Measurements from ENCODE around the gene DCTN4. TPM values are rescaled to one million over a fixed set of nuclear protein-coding genes. Genes with fewer than 3 reads are reported as not detected.
"Not testable (repeated sequence)": the region's sequence is repeated elsewhere in the genome, so short reads cannot be mapped to it uniquely, and the experiment has no call there.

DCTN4 gene
- total RNA-seq, 5 donors from 2014 or later (not counting 1 experiment from before 2014, with no cell fraction given) = 36.9 to 79.8 (median 38.4) TPM

GRCh38 chr5:150753463-150753862, 5.4 kb downstream of the DCTN4 start:
- Histone ChIP-seq H3K4me1 (ENCODE audit: control insufficient read depth in 1 of 2, extremely low read depth in 1 of 2, insufficient read depth in 2 of 2, low read length in 2 of 2) (peaks cover 11 to 12% of the 10 kb centered on the region in 2 experiments), H3K27ac (ENCODE audit: low read length) (no peak overlapping the region), H3K9me3 (no peaks in the 10 kb centered on the region), H3K27me3 (replicated peaks in 1 of 2; ENCODE audit: control insufficient read depth in 2 of 2, extremely low read depth in 1 of 2, insufficient read depth in 2 of 2, low read length in 1 of 2) (no peaks in the 10 kb centered on the region), H3K4me3 (ENCODE audit: control insufficient read depth in 1 of 2, extremely low read depth in 1 of 2, low read length in 1 of 2) (no peak overlapping the region), H3K36me3 (ENCODE audit: control insufficient read depth in 2 of 2, extremely low read depth in 1 of 2, insufficient read depth in 1 of 2, low read length in 1 of 2) (peaks cover 3 to 56% of the 10 kb centered on the region in 2 donors)
- DNase-seq = no peak
- ATAC-seq (replicated peaks in 1 of 4) = no peak
- ChIA-PET POLR2A (interaction anchor here in 1 of 2 donors (1.0 kb wide), 1 partner anchor 24 kb away, joined by 4 read pairs; no protein-coding TSS in a partner anchor), CTCF (interaction anchor here in 1 of 2 donors (0.8 kb wide), 1 partner anchor 30 kb away, joined by 3 read pairs; no protein-coding TSS in a partner anchor)
- no peaks in the 10 kb centered on the region for H3K27me3 Mint-ChIP-seq
- peaks cover 59 to 60% (median 60%) of the 10 kb centered on the region in 3 donors for H3K4me1 Mint-ChIP-seq
- H3K9me3 Mint-ChIP-seq = no peaks in the 10 kb centered on the region
- no CpG with 5 or more reads among the region's 5 CpGs for WGBS (ENCODE audit: insufficient coverage)
- peaks cover 52% of the 10 kb centered on the region for H3K36me3 Mint-ChIP-seq
- no peak overlapping the region for H3K4me3 Mint-ChIP-seq
- no peak overlapping the region for H3K27ac Mint-ChIP-seq

GRCh38 chr5:150751096-150751891, 7.5 kb downstream of the DCTN4 start:
- H3K4me1 ChIP-seq (ENCODE audit: control insufficient read depth in 1 of 2, extremely low read depth in 1 of 2, insufficient read depth in 2 of 2, low read length in 2 of 2) = peaks cover 0 to 5% of the 10 kb centered on the region in 2 experiments
- ChIA-PET POLR2A (interaction anchor here (0.6 to 0.8 kb wide), 3 partner anchors 11 to 51 kb away, joined by 3 to 4 read pairs (median 3); partner anchors contain the start of gene RBM22 (in 1 of the 2)), CTCF (interaction anchor here (0.5 to 1.7 kb wide), 5 partner anchors 10 to 321 kb away, joined by 3 to 6 read pairs (median 3); partner anchors contain the start of genes IRGM (in 1 of the 2) and RBM22 (in 1 of the 2))
- ATAC-seq (replicated peaks in 1 of 4) = no peak
- Mint-ChIP-seq H3K27me3 (no peaks in the 10 kb centered on the region), H3K9me3 (no peaks in the 10 kb centered on the region), H3K4me3 (no peak overlapping the region), H3K36me3 (peaks cover 49% of the 10 kb centered on the region), H3K4me1 (peaks cover 55 to 59% (median 56%) of the 10 kb centered on the region in 3 donors), H3K27ac (peak overlapping the region in 1 of 2 donors; percentile 6)
- 100% methylated on average over 1 of the region's 3 CpGs for WGBS (ENCODE audit: insufficient coverage)
- no peaks in the 10 kb centered on the region for H3K9me3 ChIP-seq
- DNase-seq = no peak
- no peaks in the 10 kb centered on the region for H3K27me3 ChIP-seq (replicated peaks in 1 of 2; ENCODE audit: control insufficient read depth in 2 of 2, extremely low read depth in 1 of 2, insufficient read depth in 2 of 2, low read length in 1 of 2)
- H3K36me3 ChIP-seq (ENCODE audit: control insufficient read depth in 2 of 2, extremely low read depth in 1 of 2, insufficient read depth in 1 of 2, low read length in 1 of 2) = peaks cover 3 to 56% of the 10 kb centered on the region in 2 donors
- H3K4me3 ChIP-seq (ENCODE audit: control insufficient read depth in 1 of 2, extremely low read depth in 1 of 2, low read length in 1 of 2) = no peak overlapping the region
- H3K27ac ChIP-seq (ENCODE audit: low read length) = no peak overlapping the region

GRCh38 chr5:150750469-150750868, 8.3 kb downstream of the DCTN4 start:
- H3K36me3 ChIP-seq (ENCODE audit: control insufficient read depth in 2 of 2, extremely low read depth in 1 of 2, insufficient read depth in 1 of 2, low read length in 1 of 2) = peaks cover 0 to 52% of the 10 kb centered on the region in 2 donors
- no peaks in the 10 kb centered on the region for H3K9me3 Mint-ChIP-seq
- H3K4me3 Mint-ChIP-seq = no peak overlapping the region

GRCh38 chr5:150743142-150743488, 15.7 kb downstream of the DCTN4 start:
- H3K27me3 ChIP-seq (replicated peaks in 1 of 2; ENCODE audit: control insufficient read depth in 2 of 2, extremely low read depth in 1 of 2, insufficient read depth in 2 of 2, low read length in 1 of 2); H3K36me3 ChIP-seq (ENCODE audit: control insufficient read depth in 2 of 2, extremely low read depth in 1 of 2, insufficient read depth in 1 of 2, low read length in 1 of 2); H3K27ac Mint-ChIP-seq; H3K27me3 Mint-ChIP-seq; H3K4me3 ChIP-seq (ENCODE audit: control insufficient read depth in 1 of 2, extremely low read depth in 1 of 2, low read length in 1 of 2); CTCF ChIA-PET; H3K9me3 ChIP-seq; H3K27ac ChIP-seq (ENCODE audit: low read length); DNase-seq; H3K4me1 ChIP-seq (ENCODE audit: control insufficient read depth in 1 of 2, extremely low read depth in 1 of 2, insufficient read depth in 2 of 2, low read length in 2 of 2); ATAC-seq (replicated peaks in 1 of 4); POLR2A ChIA-PET; H3K9me3 Mint-ChIP-seq: not testable (repeated sequence)
- Mint-ChIP-seq H3K36me3 (peaks cover 46% of the 10 kb centered on the region), H3K4me1 (peaks cover 72 to 75% (median 73%) of the 10 kb centered on the region in 3 donors), H3K4me3 (peak overlapping the region in 2 of 3 donors; percentile 25 to 46)
- WGBS (ENCODE audit: insufficient coverage) = 78% methylated on average over 7 of the region's 9 CpGs

More at GRCh38 chr5:150750469-150750868, 8.3 kb downstream of the DCTN4 start:
- DNase-seq (no peak), ATAC-seq (replicated peaks in 1 of 4) (no peak)
- WGBS (ENCODE audit: insufficient coverage) = 80% methylated on average over 1 of the region's 2 CpGs
- ChIA-PET CTCF (interaction anchor here in 1 of 2 donors (0.6 kb wide), 1 partner anchor 15 kb away, joined by 4 read pairs; no protein-coding TSS in a partner anchor), POLR2A (interaction anchor here (0.5 to 0.8 kb wide), 3 partner anchors 10 to 33 kb away, joined by 3 to 7 read pairs (median 4); no protein-coding TSS in a partner anchor)
- Mint-ChIP-seq H3K27ac (no peak overlapping the region), H3K27me3 (no peaks in the 10 kb centered on the region), H3K4me1 (peaks cover 56 to 62% (median 56%) of the 10 kb centered on the region in 3 donors), H3K36me3 (peaks cover 49% of the 10 kb centered on the region)
- no peaks in the 10 kb centered on the region for H3K27me3 ChIP-seq (replicated peaks in 1 of 2; ENCODE audit: control insufficient read depth in 2 of 2, extremely low read depth in 1 of 2, insufficient read depth in 2 of 2, low read length in 1 of 2)
- no peak overlapping the region for H3K4me3 ChIP-seq (ENCODE audit: control insufficient read depth in 1 of 2, extremely low read depth in 1 of 2, low read length in 1 of 2)
- H3K9me3 ChIP-seq = no peaks in the 10 kb centered on the region
- no peak overlapping the region for H3K27ac ChIP-seq (ENCODE audit: low read length)
- H3K4me1 ChIP-seq (ENCODE audit: control insufficient read depth in 1 of 2, extremely low read depth in 1 of 2, insufficient read depth in 2 of 2, low read length in 2 of 2) = peaks cover 0 to 5% of the 10 kb centered on the region in 2 experiments

- DNase-seq; H3K27me3 ChIP-seq (replicated peaks in 1 of 2; ENCODE audit: control insufficient read depth in 2 of 2, extremely low read depth in 1 of 2, insufficient read depth in 2 of 2, low read length in 1 of 2); H3K27me3 Mint-ChIP-seq; H3K27ac ChIP-seq (ENCODE audit: low read length); H3K4me1 ChIP-seq (ENCODE audit: control insufficient read depth in 1 of 2, extremely low read depth in 1 of 2, insufficient read depth in 2 of 2, low read length in 2 of 2); H3K9me3 ChIP-seq; H3K4me3 ChIP-seq (ENCODE audit: control insufficient read depth in 1 of 2, extremely low read depth in 1 of 2, low read length in 1 of 2); H3K36me3 ChIP-seq (ENCODE audit: control insufficient read depth in 2 of 2, extremely low read depth in 1 of 2, insufficient read depth in 1 of 2, low read length in 1 of 2); H3K9me3 Mint-ChIP-seq; POLR2A ChIA-PET: not testable (repeated sequence)
- CTCF ChIA-PET = interaction anchor here in 1 of 2 donors (0.9 kb wide), 1 partner anchor 39 kb away, joined by 3 read pairs; no protein-coding TSS in a partner anchor
- 100% methylated on average over 4 of the region's 18 CpGs for WGBS (ENCODE audit: insufficient coverage)
- Mint-ChIP-seq H3K27ac (peak overlapping the region; percentile 74 to 86), H3K4me1 (peaks cover 78 to 80% (median 78%) of the 10 kb centered on the region in 3 donors), H3K36me3 (peaks cover 50% of the 10 kb centered on the region), H3K4me3 (peak overlapping the region; percentile 19 to 46 (median 25))
- ATAC-seq (replicated peaks in 1 of 4) = peak in 1 of 4 experiments; percentile 60
These were observed 16.2 kb downstream of the DCTN4 start for GRCh38 chr5:150742455-150743141.

- Histone ChIP-seq H3K27me3 (replicated peaks in 1 of 2; ENCODE audit: control insufficient read depth in 2 of 2, extremely low read depth in 1 of 2, insufficient read depth in 2 of 2, low read length in 1 of 2) (no peaks in the 10 kb centered on the region), H3K9me3 (no peaks in the 10 kb centered on the region), H3K27ac (ENCODE audit: low read length) (no peak overlapping the region), H3K4me3 (ENCODE audit: control insufficient read depth in 1 of 2, extremely low read depth in 1 of 2, low read length in 1 of 2) (no peak overlapping the region), H3K4me1 (ENCODE audit: control insufficient read depth in 1 of 2, extremely low read depth in 1 of 2, insufficient read depth in 2 of 2, low read length in 2 of 2) (peaks cover 2 to 3% of the 10 kb centered on the region in 2 experiments), H3K36me3 (ENCODE audit: control insufficient read depth in 2 of 2, extremely low read depth in 1 of 2, insufficient read depth in 1 of 2, low read length in 1 of 2) (peaks cover 0 to 9% of the 10 kb centered on the region in 2 donors)
- Mint-ChIP-seq H3K27me3 (no peaks in the 10 kb centered on the region), H3K27ac (no peak overlapping the region), H3K4me1 (peaks cover 85 to 92% (median 89%) of the 10 kb centered on the region in 3 donors), H3K9me3 (peaks cover 0 to 12% (median 0%) of the 10 kb centered on the region in 3 donors), H3K4me3 (no peak overlapping the region), H3K36me3 (peaks cover 62% of the 10 kb centered on the region)
- no peak for DNase-seq
- ChIA-PET CTCF (interaction anchor here in 1 of 2 donors (1.1 kb wide), 1 partner anchor 11 kb away, joined by 3 read pairs; no protein-coding TSS in a partner anchor), POLR2A (interaction anchor here in 1 of 2 donors (0.6 to 0.7 kb wide), 2 partner anchors 10 to 14 kb away, joined by 4 to 7 read pairs; no protein-coding TSS in a partner anchor)
- ATAC-seq (replicated peaks in 1 of 4) = peak in 1 of 4 experiments; percentile 66
These were observed 17.8 kb downstream of the DCTN4 start for GRCh38 chr5:150740992-150741391.
